ENCODE measurements around the gene VWA8. TPM values are rescaled to one million over a fixed set of nuclear protein-coding genes. Genes with fewer than 3 reads are reported as not detected.

VWA8 gene
- total and polyA plus RNA-seq, 2 of the 8 experiments (the other 6 are each of a cell fraction or from before 2014, with no cell fraction given), result 5.9 to 19.6 TPM

DNA sequence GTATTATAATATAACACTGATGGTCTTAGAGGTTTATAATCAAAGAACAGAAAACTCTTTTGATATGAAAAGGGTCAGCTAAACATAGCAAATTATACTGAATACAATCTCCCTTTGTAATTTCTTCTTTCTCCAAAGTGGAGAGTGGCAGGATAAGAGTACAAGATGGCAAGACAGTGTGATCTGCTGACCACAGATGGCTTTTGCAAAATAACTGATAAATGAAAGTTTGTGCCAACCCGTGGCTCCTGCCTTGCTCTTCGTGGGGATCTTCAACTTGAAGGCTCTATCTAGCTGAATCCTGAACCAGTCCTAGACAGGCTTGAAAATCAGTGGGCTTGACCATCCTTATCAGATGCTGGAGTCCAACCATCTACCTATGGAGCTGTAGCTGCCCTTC is 185.7 kb downstream of the VWA8 start (continued):
- TF ChIP-seq CBX5 (IDR thresholded peaks at IDR 0.05; ENCODE audit: low read depth, low read length), result no peak
- TF ChIP-seq CTBP2 (IDR thresholded peaks at IDR 0.05; ENCODE audit: borderline replicate concordance, insufficient read depth, insufficient read length, low read length), result no peak
- no peak for TF ChIP-seq MAFK (IDR thresholded peaks at IDR 0.05; ENCODE audit: low read depth, low read length)
- no peak for TF ChIP-seq NRF1 (IDR thresholded peaks at IDR 0.05; ENCODE audit: low read depth, low read length)
- no peak for TF ChIP-seq GTF2F1 (IDR thresholded peaks at IDR 0.05; ENCODE audit: borderline replicate concordance, low read depth, low read length)
- TF ChIP-seq FOSL1 (IDR thresholded peaks at IDR 0.05; ENCODE audit: insufficient read depth, low read depth, low read length), result no peak
- TF ChIP-seq RNF2 (IDR thresholded peaks at IDR 0.05; ENCODE audit: borderline replicate concordance, low read depth, low read length, missing control alignments, poor library complexity, severe bottlenecking), result no peak
- TF ChIP-seq EGR1 (IDR thresholded peaks at IDR 0.05; ENCODE audit: borderline replicate concordance, low read depth, low read length), result no peak
- TF ChIP-seq KDM4A (IDR thresholded peaks at IDR 0.05; ENCODE audit: low read depth, low read length, severe bottlenecking), result no peak
- no peak for TF ChIP-seq JUND (IDR thresholded peaks at IDR 0.05; ENCODE audit: low read length)
